HepG2 (cell line): ENCODE results near the gene SMIM29. TPM values are rescaled to one million over a fixed set of nuclear protein-coding genes. Genes with fewer than 3 reads are reported as not detected.

Experiments used
- ATAC-seq: fragments of 200-7000 bp; cut with Tn5 transposase; 3 replicates; pipeline ENCODE4 v1.9.1; 2020; ENCODE audit warnings: mild to moderate bottlenecking, moderate library complexity
- BruUV-seq: library from RNA; stranded (reverse); fragments of 400-500 nt; replicated peaks from 2 replicates; lab custom pipeline; 2021; lab: Mats Ljungman, UMichigan
- CTCF ChIA-PET: fragments of 300-600 bp; formaldehyde crosslinking; extraction: SDS; loops from one replicate; lab custom pipeline; 2021; ENCODE audit warnings: low total read pairs, inconsistent platforms, low intra/inter-chr PET ratio; lab: Yijun Ruan, JAX
- POLR2A ChIA-PET: fragments of 350-600 bp; sonication (Branson Sonifier 250); formaldehyde crosslinking; loops from one replicate; lab custom pipeline; 2020; ENCODE audit warnings: antibody characterized with exemption, inconsistent platforms; lab: Yijun Ruan, JAX
- DNase-seq: peaks from one replicate; pipeline ENCODE4 v3.0.0-alpha.2; 2015; ENCODE audit warnings: low spot score
- FAIRE-seq: peaks from 3 replicates; lab custom pipeline; 2011; peaks lifted over from hg19 to GRCh38; lab: Jason Lieb, UNC
- H2AFZ ChIP-seq: one replicate; pipeline ENCODE4 v1.6.1; 2011; ENCODE audit warnings: low read length, inconsistent platforms
- H3K27ac ChIP-seq: fragments of 300-600 bp; 3 replicates; pipeline ENCODE4 v1.8.0; 2011; ENCODE audit warnings: mixed run types, mild to moderate bottlenecking, mixed read lengths, low read length, inconsistent platforms; ENCODE audit not compliant: insufficient read depth; ENCODE audit errors: extremely low read length
- H3K27me3 ChIP-seq, 2 experiments: fragments of 200-600 bp in 1 of 2; 2 replicates in 1 of 2; 3 replicates in 1 of 2; pipeline versions ENCODE4 v1.6.0 to v1.8.0; 2011; ENCODE audit warnings: low read length in 2 of 2, mild to moderate bottlenecking in 2 of 2, moderate library complexity in 2 of 2, inconsistent platforms in 1 of 2; ENCODE audit not compliant: insufficient read depth in 2 of 2, control insufficient read depth in 1 of 2
- H3K36me3 ChIP-seq, 2 experiments: fragments of 200-600 bp in 1 of 2; replicated peaks in 1 of 2; 2 replicates in 1 of 2; 3 replicates in 1 of 2; pipeline versions ENCODE4 v1.5.1 to v1.8.0; 2011; ENCODE audit warnings: low read length in 2 of 2, inconsistent platforms in 1 of 2; ENCODE audit not compliant: insufficient read depth in 2 of 2, control insufficient read depth in 1 of 2
- H3K4me1 ChIP-seq: 2 replicates; pipeline ENCODE4 v1.5.1; 2012; ENCODE audit warnings: low read length, inconsistent platforms; ENCODE audit not compliant: insufficient read depth
- H3K4me2 ChIP-seq: 2 replicates; pipeline ENCODE4 v1.6.0; 2011; ENCODE audit warnings: low read depth, low read length, inconsistent platforms
- H3K4me3 ChIP-seq, 3 experiments: fragments of 200-600 bp in 1 of 3; sonication (generic), shearing (Covaris generic) in 1 of 3; replicated peaks in 1 of 3; 2 replicates each; pipeline ENCODE4 v1.5.1; 2011 to 2016; ENCODE audit warnings: low read length in 3 of 3, inconsistent platforms in 2 of 3, low read depth in 2 of 3, mild to moderate bottlenecking in 2 of 3, control low read depth in 1 of 3, mixed read lengths in 1 of 3; ENCODE audit not compliant: insufficient read depth in 1 of 3
- H3K79me2 ChIP-seq: one replicate; pipeline ENCODE4 v1.6.1; 2011; ENCODE audit warnings: low read length, inconsistent platforms; ENCODE audit not compliant: insufficient read depth
- H3K9ac ChIP-seq: 2 replicates; pipeline ENCODE4 v1.6.0; 2011; ENCODE audit warnings: mild to moderate bottlenecking, low read depth, low read length, inconsistent platforms; ENCODE audit not compliant: insufficient read depth
- H3K9me3 ChIP-seq: 2 replicates; pipeline ENCODE4 v1.5.1; 2012; ENCODE audit warnings: mild to moderate bottlenecking, low read length
- H4K20me1 ChIP-seq: 2 replicates; pipeline ENCODE4 v1.6.0; 2011; ENCODE audit warnings: inconsistent platforms, mild to moderate bottlenecking, low read length, moderate library complexity; ENCODE audit not compliant: insufficient read depth
- BHLHE40 ChIP-seq: IDR thresholded peaks from 2 replicates; pipeline ENCODE4 v1.6.1; 2011; ENCODE audit warnings: low read length, improper control_type of control experiment
- RORA ChIP-seq: sonication (generic); formaldehyde crosslinking; IDR thresholded peaks from 2 replicates; pipeline ENCODE4 v1.5.0; 2020; ENCODE audit warnings: mild to moderate bottlenecking, missing genetic modification reagents, moderate library complexity
- SALL1 ChIP-seq: sonication (generic); formaldehyde crosslinking; IDR thresholded peaks from 2 replicates; pipeline ENCODE4 v1.8.0; 2022; ENCODE audit warnings: mild to moderate bottlenecking, missing genetic modification reagents
- ZSCAN29 ChIP-seq: sonication (generic); formaldehyde crosslinking; conservative IDR thresholded peaks from 2 replicates; pipeline ENCODE4 v1.4.0; 2020; ENCODE audit warnings: mild to moderate bottlenecking, missing genetic modification reagents
- WGBS: methylation state at CpG from one replicate; pipeline ENCODE4 v1.1.6; 2017; ENCODE audit warnings: low lambda C conversion rate; 5-methylcytosine and 5-hydroxymethylcytosine counted together
- in situ Hi-C: cut with HindIII; loops from 2 replicates; pipeline ENCODE4 v1.10.0; 2017; ENCODE audit warnings: low pct_unique_long_range_greater_than_20kb; ENCODE audit not compliant: extremely low pct_ligation_motif_present
- intact Hi-C: fragments of 100-400 bp; cut with micrococcal nuclease; formaldehyde crosslinking; loops from one replicate; pipeline ENCODE4 v1.10.0; 2022; ENCODE audit not compliant: unreplicated experiment
- polyA plus RNA-seq, 8 experiments: library from polyadenylated mRNA; depleted of rRNA in 3 of 8; stranded (reverse) in 7 of 8; unstranded in 1 of 8; fragments of >200 nt; fragmentation: Illumina TruSeq in 4 of 8; extraction: Trizol in 4 of 8; gene quantifications; 2 replicates each; pipeline versions ENCODE4 v1.2.1 to v1.2.3, GENCODE V29; 2011 to 2016; ENCODE audit warnings: low read depth in 4 of 8, missing spikeins in 1 of 8, mixed read lengths in 1 of 8; ENCODE audit not compliant: insufficient read depth in 1 of 8
- total RNA-seq, 5 experiments: library from RNA; depleted of rRNA; stranded (reverse); fragments of >200 nt; fragmentation: Illumina TruSeq; extraction: Trizol; gene quantifications; 2 replicates each; pipeline ENCODE4 v1.2.3, GENCODE V29; 2016; ENCODE audit warnings: low read depth in 1 of 5
- TF ChIP-seq, protein P1 (sequence below): sonication (generic); formaldehyde crosslinking; IDR thresholded peaks from 2 replicates; pipeline ENCODE4 v1.4.0; 2020; ENCODE audit warnings: missing genetic modification reagents
- TF ChIP-seq, protein P2 (sequence below), 2 experiments: sonication (generic) in 1 of 2; formaldehyde crosslinking in 1 of 2; IDR thresholded peaks; 2 replicates each; pipeline versions ENCODE4 v1.4.0 to v1.6.1; 2018 to 2020; ENCODE audit warnings: missing genetic modification reagents in 2 of 2, borderline replicate concordance in 1 of 2, low read depth in 1 of 2, mild to moderate bottlenecking in 1 of 2, missing biosample characterization in 1 of 2

Gene SMIM29
- total and polyA plus RNA-seq, 2 of the 13 experiments (the other 11 are each of a cell fraction or from before 2014, with no cell fraction given), result 8.8 to 15.3 TPM

DNA sequence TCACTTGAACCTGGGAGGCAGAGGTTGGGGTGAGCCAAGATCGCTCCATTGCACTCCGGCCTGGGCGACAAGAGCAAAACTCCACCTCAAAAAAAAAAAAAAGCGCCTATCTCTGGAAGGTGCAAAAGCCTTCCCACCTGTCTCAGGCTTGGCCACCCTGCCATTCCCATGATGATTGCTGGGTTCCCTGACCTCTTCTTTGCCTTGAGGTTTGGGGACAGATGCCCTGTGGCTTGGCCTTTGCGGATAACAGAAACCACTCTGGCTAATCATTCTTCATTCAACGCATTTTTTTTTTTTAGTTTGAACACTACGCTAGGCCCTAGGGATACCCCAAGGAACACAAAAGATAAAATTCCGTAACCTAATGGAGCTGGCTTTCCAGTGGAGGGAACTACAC lies 18.9 kb downstream of the SMIM29 start:
- no peak overlapping the region for H3K9ac ChIP-seq
- peaks cover 5 to 31% of the 10 kb centered on the region in 2 experiments; a peak in 4 of 5 replicates for H3K27me3 ChIP-seq
- H3K9me3 ChIP-seq, result no peaks in the 10 kb centered on the region
- ChIA-PET POLR2A (interaction anchor here (0.7 kb wide), 1 partner anchor 185 kb away, joined by 3 read pairs; no protein-coding TSS in a partner anchor), CTCF (no interaction called here)
- 48% methylated on average over 8 of the region's 8 CpGs for WGBS
- TF ChIP-seq BHLHE40, result no peak
- TF ChIP-seq SALL1 (CRISPR knock-in tag), result no peak
- TF ChIP-seq ZSCAN29 (CRISPR knock-in tag), result no peak
- TF ChIP-seq, protein P1, sequence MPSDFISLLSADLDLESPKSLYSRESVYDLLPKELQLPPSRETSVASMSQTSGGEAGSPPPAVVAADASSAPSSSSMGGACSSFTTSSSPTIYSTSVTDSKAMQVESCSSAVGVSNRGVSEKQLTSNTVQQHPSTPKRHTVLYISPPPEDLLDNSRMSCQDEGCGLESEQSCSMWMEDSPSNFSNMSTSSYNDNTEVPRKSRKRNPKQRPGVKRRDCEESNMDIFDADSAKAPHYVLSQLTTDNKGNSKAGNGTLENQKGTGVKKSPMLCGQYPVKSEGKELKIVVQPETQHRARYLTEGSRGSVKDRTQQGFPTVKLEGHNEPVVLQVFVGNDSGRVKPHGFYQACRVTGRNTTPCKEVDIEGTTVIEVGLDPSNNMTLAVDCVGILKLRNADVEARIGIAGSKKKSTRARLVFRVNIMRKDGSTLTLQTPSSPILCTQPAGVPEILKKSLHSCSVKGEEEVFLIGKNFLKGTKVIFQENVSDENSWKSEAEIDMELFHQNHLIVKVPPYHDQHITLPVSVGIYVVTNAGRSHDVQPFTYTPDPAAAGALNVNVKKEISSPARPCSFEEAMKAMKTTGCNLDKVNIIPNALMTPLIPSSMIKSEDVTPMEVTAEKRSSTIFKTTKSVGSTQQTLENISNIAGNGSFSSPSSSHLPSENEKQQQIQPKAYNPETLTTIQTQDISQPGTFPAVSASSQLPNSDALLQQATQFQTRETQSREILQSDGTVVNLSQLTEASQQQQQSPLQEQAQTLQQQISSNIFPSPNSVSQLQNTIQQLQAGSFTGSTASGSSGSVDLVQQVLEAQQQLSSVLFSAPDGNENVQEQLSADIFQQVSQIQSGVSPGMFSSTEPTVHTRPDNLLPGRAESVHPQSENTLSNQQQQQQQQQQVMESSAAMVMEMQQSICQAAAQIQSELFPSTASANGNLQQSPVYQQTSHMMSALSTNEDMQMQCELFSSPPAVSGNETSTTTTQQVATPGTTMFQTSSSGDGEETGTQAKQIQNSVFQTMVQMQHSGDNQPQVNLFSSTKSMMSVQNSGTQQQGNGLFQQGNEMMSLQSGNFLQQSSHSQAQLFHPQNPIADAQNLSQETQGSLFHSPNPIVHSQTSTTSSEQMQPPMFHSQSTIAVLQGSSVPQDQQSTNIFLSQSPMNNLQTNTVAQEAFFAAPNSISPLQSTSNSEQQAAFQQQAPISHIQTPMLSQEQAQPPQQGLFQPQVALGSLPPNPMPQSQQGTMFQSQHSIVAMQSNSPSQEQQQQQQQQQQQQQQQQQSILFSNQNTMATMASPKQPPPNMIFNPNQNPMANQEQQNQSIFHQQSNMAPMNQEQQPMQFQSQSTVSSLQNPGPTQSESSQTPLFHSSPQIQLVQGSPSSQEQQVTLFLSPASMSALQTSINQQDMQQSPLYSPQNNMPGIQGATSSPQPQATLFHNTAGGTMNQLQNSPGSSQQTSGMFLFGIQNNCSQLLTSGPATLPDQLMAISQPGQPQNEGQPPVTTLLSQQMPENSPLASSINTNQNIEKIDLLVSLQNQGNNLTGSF (CRISPR knock-in tag), result no peak
- no peak for TF ChIP-seq RORA (CRISPR knock-in tag)
- TF ChIP-seq, protein P2, sequence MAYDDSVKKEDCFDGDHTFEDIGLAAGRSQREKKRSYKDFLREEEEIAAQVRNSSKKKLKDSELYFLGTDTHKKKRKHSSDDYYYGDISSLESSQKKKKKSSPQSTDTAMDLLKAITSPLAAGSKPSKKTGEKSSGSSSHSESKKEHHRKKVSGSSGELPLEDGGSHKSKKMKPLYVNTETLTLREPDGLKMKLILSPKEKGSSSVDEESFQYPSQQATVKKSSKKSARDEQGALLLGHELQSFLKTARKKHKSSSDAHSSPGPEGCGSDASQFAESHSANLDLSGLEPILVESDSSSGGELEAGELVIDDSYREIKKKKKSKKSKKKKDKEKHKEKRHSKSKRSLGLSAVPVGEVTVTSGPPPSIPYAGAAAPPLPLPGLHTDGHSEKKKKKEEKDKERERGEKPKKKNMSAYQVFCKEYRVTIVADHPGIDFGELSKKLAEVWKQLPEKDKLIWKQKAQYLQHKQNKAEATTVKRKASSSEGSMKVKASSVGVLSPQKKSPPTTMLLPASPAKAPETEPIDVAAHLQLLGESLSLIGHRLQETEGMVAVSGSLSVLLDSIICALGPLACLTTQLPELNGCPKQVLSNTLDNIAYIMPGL (CRISPR knock-in tag; IDR thresholded peaks at IDR 0.05; ENCODE audit: borderline replicate concordance in 1 of 2, low read depth in 1 of 2), result no peak
- no peak overlapping the region for H3K27ac ChIP-seq
- no peak overlapping the region for H3K4me3 ChIP-seq
- no TSS peak for BruUV-seq
- no peak for FAIRE-seq
- in situ Hi-C loops, result loop anchor here (5.0 to 25.0 kb wide), 2 partner anchors 33 to 382 kb away; no protein-coding TSS in a partner anchor
- H3K79me2 ChIP-seq, result no peaks in the 10 kb centered on the region
- no peak overlapping the region for H3K4me2 ChIP-seq
- H3K36me3 ChIP-seq, result no peaks in the 10 kb centered on the region
- no peaks in the 10 kb centered on the region for H4K20me1 ChIP-seq
- peaks cover 31% of the 10 kb centered on the region for H3K4me1 ChIP-seq
- ATAC-seq, result no peak
- intact Hi-C loops, result no loop called here
- no peak for DNase-seq
- H2AFZ ChIP-seq, result no peak overlapping the region
